Heart right ventricle (tissue), 16 donors: Measurements from ENCODE around the gene SPTAN1. TPM values are rescaled to one million over a fixed set of nuclear protein-coding genes. Genes with fewer than 3 reads are reported as not detected.

ENCODE experiments used
- ATAC-seq, 8 donors: fragments of 200-7000 bp; cut with Tn5 transposase; one replicate each; pipeline ENCODE4 v1.9.1; 2020; ENCODE audit warnings: mild to moderate bottlenecking in 8 of 8, moderate library complexity in 8 of 8, moderate number of reproducible peaks in 1 of 8
- DNase-seq, 2 donors: peaks; one replicate each; pipeline ENCODE4 v3.0.0-alpha.2; 2020
- H3K27ac ChIP-seq, 10 donors: fragments of 200-600 bp; sonication (generic) in 2 of 10; one replicate each; pipeline versions ENCODE4 v1.5.0 to v1.8.0; 2020 to 2022; ENCODE audit warnings: mild to moderate bottlenecking in 3 of 10
- H3K27me3 ChIP-seq, 7 donors: fragments of 200-600 bp; one replicate each; pipeline ENCODE4 v1.8.0; 2021 to 2022; ENCODE audit warnings: mild to moderate bottlenecking in 2 of 7
- H3K36me3 ChIP-seq, 9 donors: fragments of 200-600 bp; sonication (generic) in 1 of 9; one replicate each; pipeline versions ENCODE4 v1.5.0 to v1.8.0; 2020 to 2022; ENCODE audit warnings: mild to moderate bottlenecking in 2 of 9
- H3K4me1 ChIP-seq, 9 donors: fragments of 200-600 bp; sonication (generic) in 1 of 9; one replicate each; pipeline versions ENCODE4 v1.5.0 to v1.8.0; 2020 to 2022; ENCODE audit warnings: mild to moderate bottlenecking in 4 of 9
- H3K4me3 ChIP-seq, 10 donors: fragments of 200-600 bp; sonication (generic) in 2 of 10; one replicate each; pipeline versions ENCODE4 v1.5.0 to v1.8.0; 2020 to 2022; ENCODE audit warnings: mild to moderate bottlenecking in 7 of 10, moderate library complexity in 2 of 10
- H3K9me3 ChIP-seq, 11 donors: fragments of 200-600 bp in 10 of 11; sonication (generic) in 2 of 11; one replicate each; pipeline versions ENCODE4 v1.5.0 to v1.8.0; 2013 to 2022; ENCODE audit warnings: mild to moderate bottlenecking in 2 of 11, control low read depth in 1 of 11, moderate library complexity in 1 of 11
- WGBS, 2 donors: extraction: QIAGEN DNeasy Blood & Tissue Kit; methylation state at CpG; one replicate each; pipeline ENCODE4 v1.1.7; 2013; ENCODE audit warnings: inconsistent platforms in 1 of 2; 5-methylcytosine and 5-hydroxymethylcytosine counted together
- intact Hi-C, 10 donors: fragments of 100-400 bp; cut with DNase I; formaldehyde crosslinking; loops; one replicate each; pipeline versions ENCODE4 v1.11.1 to v1.14.2; 2022
- polyA plus RNA-seq, 2 donors: library from polyadenylated mRNA; stranded (reverse); fragments of 200-250 nt; gene quantifications; one replicate each; pipeline ENCODE4 v1.2.3, GENCODE V29; 2013
- total RNA-seq, 10 donors: library from RNA; stranded (reverse); fragmentation: NEBNext Ultra II Directional in 3 of 10; extraction: Animal tissue kit (Norgen Biotek cat#: 25700) in 3 of 10; gene quantifications; one replicate each; pipeline versions ENCODE4 v1.2.1 to v1.2.4, GENCODE V29; 2021 to 2023
- TF ChIP-seq, protein P1 (sequence below), 9 donors: fragments of 200-600 bp; sonication (generic) in 2 of 9; IDR thresholded peaks; one replicate each; pipeline versions ENCODE4 v1.5.0 to v1.8.0; 2021 to 2022; ENCODE audit warnings: antibody characterized with exemption in 9 of 9, mild to moderate bottlenecking in 5 of 9, moderate library complexity in 1 of 9
- donor health status: Arrhythmogenic right ventricular cardiomyopathy.
- donor health status: ischemic (EF 13 %, LVEDD 7.1; RV severe dilation, severe dysfunction).
- donor health status: healthy with polysubstance abuse.
- donor health status: DM: no; HTN: yes; CAD: no.
- donor health status: DM: no; HTN: no; CAD: no.
- donor health status: ischemic (EF 25% LVEDD 6.9; RV normal size, moderate dysfunction).
- donor health status: ischemic (EF 25% LVEDD 5.7; RV mildly dilated, moderate dysfunction).
- donor health status: healthy.
- donor health status: DM: yes; HTN: yes; CAD: no.
- donor health status: Ischemic cardiomyopathy.
- donor health status: ischemic (EF 35%, LVEDD 5.7; RV mildly dilated, moderate dysfunction).
- donor health status: nonischemic (EF 11% LVEDD 7.7; RV severe dilation, severe dysfunction).
- donor health status: DM: yes; HTN: yes; CAD: no.
- donor health status: PGD.
- donor health status: ischemic (EF 29% LVEDD 5.4; RV normal size, mild dysfunction).
- donor health status: nonischemic (EF 23%, LVEDD 6.1; RV moderate dilation, normal function).

Gene SPTAN1
- total and polyA plus RNA-seq, 12 donors, result 119 to 449 (median 342) TPM

DNA sequence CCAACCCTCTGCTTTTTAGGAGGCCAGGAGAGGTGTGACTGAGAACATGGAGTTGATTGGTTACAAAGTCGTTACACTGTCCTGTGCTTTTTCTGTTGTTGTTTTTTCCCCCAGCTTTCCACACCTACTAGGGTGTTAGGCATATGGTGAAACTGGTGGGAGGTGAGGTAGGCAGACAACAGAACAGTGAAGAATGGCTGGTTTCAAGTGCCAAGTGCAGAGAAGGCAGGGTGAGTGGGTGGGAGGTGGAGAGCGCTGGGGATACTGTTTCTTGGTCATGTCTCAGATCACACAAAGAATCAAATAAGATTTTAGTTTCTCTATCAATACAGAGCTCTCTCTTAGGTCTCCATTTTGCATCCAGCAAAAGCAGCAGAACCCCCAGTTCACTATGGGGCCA, 2.2 kb upstream of the SPTAN1 start:
- intact Hi-C loops, result loop anchor here in 4 of 10 donors (5.0 to 10.0 kb wide), 5 partner anchors 48 to 185 kb away; partner anchors contain the start of genes ODF2 (in 3 of the 4) and GLE1 (in 2 of the 4)
- TF ChIP-seq, protein P1, sequence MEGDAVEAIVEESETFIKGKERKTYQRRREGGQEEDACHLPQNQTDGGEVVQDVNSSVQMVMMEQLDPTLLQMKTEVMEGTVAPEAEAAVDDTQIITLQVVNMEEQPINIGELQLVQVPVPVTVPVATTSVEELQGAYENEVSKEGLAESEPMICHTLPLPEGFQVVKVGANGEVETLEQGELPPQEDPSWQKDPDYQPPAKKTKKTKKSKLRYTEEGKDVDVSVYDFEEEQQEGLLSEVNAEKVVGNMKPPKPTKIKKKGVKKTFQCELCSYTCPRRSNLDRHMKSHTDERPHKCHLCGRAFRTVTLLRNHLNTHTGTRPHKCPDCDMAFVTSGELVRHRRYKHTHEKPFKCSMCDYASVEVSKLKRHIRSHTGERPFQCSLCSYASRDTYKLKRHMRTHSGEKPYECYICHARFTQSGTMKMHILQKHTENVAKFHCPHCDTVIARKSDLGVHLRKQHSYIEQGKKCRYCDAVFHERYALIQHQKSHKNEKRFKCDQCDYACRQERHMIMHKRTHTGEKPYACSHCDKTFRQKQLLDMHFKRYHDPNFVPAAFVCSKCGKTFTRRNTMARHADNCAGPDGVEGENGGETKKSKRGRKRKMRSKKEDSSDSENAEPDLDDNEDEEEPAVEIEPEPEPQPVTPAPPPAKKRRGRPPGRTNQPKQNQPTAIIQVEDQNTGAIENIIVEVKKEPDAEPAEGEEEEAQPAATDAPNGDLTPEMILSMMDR (IDR thresholded peaks at IDR 0.05), result no peak

DNA sequence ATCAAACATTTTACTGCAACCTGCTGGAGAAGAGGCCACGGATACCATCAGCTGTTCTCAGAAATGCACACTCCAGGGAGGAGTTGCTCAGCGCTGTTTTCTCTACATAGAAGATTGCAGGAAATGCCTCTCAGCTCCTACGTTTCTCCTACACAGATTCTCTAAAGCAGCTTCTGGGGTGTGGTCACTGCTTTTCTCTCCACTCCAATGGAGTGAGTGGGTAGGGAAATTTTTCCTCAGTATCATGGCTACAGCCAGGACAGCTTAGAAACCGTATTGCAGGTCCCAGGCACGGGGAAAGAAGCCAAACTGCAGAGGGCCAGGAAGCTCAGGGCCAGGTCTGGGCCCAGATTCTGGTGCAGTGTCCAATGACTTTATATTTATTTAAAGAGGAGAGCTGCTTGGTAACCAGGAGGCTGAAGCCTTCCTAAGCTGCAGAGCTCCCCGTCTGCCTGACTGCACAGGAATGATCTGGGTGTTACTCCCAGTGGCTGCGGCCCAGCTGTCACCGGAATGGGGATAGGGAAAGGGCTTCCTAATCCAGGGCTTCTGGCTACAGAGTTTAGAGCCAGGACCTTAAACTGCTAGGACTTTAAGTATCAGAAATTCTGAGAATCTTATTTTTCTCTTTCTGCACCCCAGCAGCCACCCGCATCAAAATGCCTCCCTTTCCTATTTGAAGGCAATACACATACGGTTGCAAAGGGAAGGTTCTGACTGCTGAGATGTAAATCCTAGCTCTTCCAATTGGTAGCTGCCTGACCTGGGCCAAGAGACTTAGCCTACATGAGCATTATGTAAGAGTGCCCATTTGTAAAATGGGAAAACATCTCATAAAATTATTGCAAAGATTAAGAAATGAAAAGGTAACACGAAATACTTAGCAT, 1.4 kb upstream of the SPTAN1 start:
- peak overlapping the region in 9 of 10 donors; percentile 88 to 100 (median 97) for H3K4me3 ChIP-seq
- TF ChIP-seq, protein P1 (IDR thresholded peaks at IDR 0.05), result no peak
- ATAC-seq (peak; percentile 0 to 51 (median 20)), DNase-seq (peak; percentile 41 to 49)
- H3K27ac ChIP-seq, result peak overlapping the region; percentile 94 to 100 (median 99)
- no peaks in the 10 kb centered on the region for H3K9me3 ChIP-seq
- peaks cover 9 to 60% (median 48%) of the 10 kb centered on the region in 9 donors for H3K4me1 ChIP-seq
- intact Hi-C loops, result loop anchor here in 4 of 10 donors (5.0 to 10.0 kb wide), 5 partner anchors 49 to 186 kb away; partner anchors contain the start of genes ODF2 (in 3 of the 4) and GLE1 (in 2 of the 4)
- H3K27me3 ChIP-seq, result no peaks in the 10 kb centered on the region
- no peaks in the 10 kb centered on the region for H3K36me3 ChIP-seq
- WGBS, 2 donors, result 26 to 31% methylated on average over 11 of the region's 11 CpGs

More for the DNA sequence above, 2.2 kb upstream of the SPTAN1 start:
- Histone ChIP-seq H3K9me3 (no peaks in the 10 kb centered on the region), H3K4me1 (peaks cover 8 to 52% (median 41%) of the 10 kb centered on the region in 9 donors), H3K27me3 (no peaks in the 10 kb centered on the region), H3K4me3 (peak overlapping the region in 1 of 10 donors; percentile 95), H3K36me3 (no peaks in the 10 kb centered on the region), H3K27ac (peak overlapping the region; percentile 94 to 100 (median 99))
- WGBS, 2 donors, result 61 to 69% methylated on average over 2 of the region's 2 CpGs
- DNase-seq (no peak), ATAC-seq (no peak)

DNA sequence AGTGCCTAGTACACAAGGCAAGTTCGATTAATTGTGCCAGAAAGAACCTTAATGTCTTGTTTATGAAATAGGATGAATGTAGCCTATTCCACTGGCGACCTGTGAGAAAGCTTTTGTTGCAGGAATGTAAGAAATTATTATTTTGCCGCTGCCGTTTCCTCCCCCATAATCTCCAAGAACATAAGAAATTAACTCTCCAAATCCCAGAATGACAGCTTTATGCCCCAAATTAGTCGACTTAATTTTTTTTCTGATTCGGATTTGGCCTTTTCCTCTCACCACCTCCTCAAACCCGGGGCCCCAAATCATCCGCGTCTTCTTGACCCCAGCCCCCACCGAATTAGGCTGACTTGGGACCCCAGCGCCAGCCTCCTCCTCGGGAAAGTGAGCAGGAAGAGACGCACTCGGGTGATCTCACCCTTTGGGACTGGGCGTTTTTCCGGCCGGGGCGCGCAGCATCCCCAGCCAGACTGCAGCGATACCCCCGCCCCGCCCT, 682 bp upstream of the SPTAN1 start:
- Histone ChIP-seq H3K4me3 (peak overlapping the region; percentile 9 to 100 (median 97)), H3K27me3 (no peaks in the 10 kb centered on the region), H3K4me1 (peaks cover 11 to 67% (median 55%) of the 10 kb centered on the region in 9 donors), H3K9me3 (no peaks in the 10 kb centered on the region), H3K27ac (peak overlapping the region; percentile 94 to 100 (median 99)), H3K36me3 (peaks cover 0 to 3% (median 0%) of the 10 kb centered on the region in 9 donors)
- TF ChIP-seq, protein P1 (IDR thresholded peaks at IDR 0.05), result no peak
- ATAC-seq, result peak in 5 of 8 donors; percentile 82 to 90 (median 87)
- intact Hi-C loops, result loop anchor here in 5 of 10 donors (2.0 to 10.0 kb wide), 6 partner anchors 47 to 187 kb away; partner anchors contain the start of genes GLE1 (in 3 of the 5) and ODF2 (in 3 of the 5)
- DNase-seq, result no peak
- WGBS, 2 donors, result 5 to 7% methylated on average over 22 of the region's 22 CpGs
